Measurements from ENCODE around the gene DTYMK.
A peak's percentile ranks its signal among the peaks of the same experiment; 100 is the strongest.

The DTYMK gene, protein sequence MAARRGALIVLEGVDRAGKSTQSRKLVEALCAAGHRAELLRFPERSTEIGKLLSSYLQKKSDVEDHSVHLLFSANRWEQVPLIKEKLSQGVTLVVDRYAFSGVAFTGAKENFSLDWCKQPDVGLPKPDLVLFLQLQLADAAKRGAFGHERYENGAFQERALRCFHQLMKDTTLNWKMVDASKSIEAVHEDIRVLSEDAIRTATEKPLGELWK

DNA sequence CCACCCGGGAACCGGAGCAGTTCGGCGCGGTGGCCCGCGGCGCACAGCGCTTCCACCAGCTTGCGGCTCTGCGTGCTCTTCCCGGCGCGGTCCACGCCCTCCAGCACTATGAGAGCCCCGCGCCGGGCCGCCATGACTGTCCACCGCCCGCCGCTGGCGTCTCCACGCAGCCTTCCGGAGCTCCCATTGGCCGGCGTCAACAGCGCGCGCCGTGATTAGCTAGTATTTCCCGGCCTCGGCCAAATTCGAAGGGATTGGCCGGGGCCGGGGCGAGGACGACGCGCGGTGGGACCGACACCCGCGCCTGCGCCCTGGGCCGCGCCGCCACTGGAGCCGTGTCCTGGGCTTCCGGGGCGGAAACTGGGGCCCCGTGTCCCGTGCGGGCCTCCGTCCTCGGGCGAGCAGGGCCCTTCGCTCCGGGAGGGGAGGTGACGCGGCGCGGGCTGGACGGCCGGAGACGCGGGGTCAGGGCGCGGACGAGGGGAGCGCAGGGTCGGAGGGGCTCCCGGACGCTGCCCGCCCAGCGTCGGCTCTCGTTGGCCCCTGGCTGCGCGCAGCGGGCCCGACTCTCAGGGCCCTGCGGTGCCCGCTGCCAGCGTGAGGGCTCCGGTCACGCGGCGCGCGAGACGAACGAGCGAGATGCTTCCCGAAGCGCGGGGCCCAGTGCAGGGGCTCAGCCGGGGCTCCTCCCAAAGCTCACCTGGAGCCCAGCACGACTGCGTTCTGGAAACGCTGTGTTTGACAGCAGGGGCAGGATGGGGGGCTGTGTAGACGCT is at the start of gene DTYMK:
Gene DTYMK (minus strand): TSS at position 166 of the 776 bp plus-strand sequence. CDS start 32 bp downstream, at position 134.
- DNase-seq = peak; percentile 96

DNA sequence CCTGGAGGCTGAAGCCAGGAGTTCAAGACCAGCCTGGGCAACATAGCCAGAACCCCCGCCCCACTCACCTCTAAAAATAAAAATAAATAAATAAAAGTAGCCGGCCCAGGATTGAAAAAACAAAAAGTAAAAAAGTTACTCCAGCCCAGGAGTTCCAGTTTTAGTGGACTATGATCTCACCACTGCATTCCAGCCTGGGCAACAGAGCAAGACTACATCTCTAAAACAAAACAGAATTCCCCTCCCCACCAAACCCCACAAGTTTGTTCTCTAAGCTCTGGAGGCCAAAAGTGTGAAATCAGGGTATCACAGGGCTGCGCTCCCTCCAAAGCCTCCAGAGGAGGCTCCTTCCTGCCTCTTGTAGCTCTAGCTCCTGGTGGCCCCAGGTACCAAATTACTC is 49.5 kb upstream of the DTYMK start:
- no peak for DNase-seq

DNA sequence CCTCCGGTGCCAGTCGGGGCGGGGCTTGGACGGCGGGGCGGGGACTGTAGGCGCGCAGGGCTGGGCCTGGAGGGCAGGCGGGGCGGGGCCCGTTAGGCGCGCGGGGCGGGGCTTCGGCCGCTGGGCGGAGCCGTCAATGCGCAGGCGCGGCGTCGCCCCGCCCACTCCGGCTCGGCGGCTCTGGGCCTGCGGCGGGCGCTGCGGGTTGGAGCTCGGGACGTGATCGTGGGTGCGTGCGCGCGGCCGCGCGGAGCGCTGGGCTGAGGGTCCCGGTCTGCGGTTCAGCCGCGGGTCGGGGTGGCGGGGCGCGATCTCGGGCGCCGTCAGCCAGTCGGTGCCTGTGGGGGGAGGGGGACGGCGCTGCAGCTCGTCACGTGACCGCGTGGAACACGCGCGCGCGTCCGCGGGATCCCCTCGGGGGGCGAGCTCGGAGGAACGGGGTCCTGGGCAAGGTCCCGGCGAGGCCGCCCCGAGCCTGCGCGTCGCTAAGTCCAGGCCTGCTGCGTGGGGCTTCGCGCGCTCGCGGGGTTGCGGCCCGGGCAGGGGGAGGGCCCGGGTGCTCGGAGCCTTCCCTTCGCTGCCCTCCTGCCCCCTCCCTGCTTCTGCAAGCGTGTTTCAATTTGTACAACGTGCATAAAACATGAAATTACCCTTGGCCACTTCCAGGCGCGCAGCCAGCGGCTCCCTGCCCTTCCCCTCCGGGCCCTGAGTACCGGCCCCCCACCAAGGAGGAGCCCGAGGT is 48.0 kb upstream of the DTYMK start, which contains the start of gene D2HGDH:
Gene D2HGDH (plus strand): TSS at position 164 of the 742 bp plus-strand sequence. CDS start 595 bp downstream, outside the sequence.
- peak; percentile 83 for DNase-seq

DNA sequence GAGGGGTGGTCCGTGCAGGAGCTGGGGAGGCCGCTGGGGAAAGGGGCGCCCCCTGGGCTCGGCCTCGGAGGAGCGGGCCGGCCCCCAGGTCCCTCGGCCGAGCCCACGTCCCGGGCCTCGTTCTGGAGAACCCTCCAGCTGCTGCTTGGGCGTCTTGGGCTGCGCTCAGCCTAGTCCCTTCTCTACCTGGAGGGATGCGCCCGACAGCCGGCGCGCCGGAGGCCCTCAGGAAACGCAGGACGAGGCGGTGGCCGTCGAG is 47.5 kb upstream of the DTYMK start:
- DNase-seq = no peak

DNA sequence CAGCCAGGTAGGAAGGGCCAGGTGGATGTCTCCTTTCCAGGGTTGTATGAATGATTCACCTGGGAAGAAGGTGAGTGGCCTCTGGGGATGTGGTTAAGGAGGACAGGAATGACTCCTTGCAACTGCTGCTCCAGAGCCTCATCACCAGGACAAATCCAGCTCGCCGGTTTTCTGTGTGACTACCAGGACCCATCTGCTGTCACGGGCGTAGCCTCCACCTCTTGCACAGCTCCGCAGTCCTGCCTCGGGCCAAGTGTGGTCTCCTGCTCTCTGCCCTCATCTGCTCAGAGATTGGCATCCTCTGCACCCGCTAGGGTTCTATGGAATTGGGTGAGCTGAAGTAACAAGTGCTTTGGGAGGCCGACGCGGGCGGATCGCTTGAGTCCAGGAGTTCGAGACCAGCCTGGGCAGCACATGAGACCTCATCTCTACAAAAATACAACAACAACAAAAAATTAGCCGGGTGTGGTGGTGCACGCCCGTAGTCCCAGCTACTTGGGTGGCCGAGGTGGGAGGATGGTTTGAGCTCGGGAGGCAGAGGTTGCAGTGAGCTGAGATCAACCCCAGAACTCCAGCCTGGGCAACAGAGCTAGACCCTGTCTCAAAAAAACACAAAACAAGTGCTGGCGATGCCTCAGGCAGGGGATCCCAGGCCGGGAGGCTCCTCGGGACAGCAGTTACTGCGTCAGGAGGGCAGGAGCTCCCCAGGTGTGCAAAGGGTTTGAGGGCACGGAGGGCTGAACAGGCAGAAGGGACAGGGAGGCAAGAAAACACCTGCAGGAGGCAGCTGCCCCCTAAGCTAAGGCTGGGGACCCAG is 47.0 kb upstream of the DTYMK start:
- no peak for DNase-seq

DNA sequence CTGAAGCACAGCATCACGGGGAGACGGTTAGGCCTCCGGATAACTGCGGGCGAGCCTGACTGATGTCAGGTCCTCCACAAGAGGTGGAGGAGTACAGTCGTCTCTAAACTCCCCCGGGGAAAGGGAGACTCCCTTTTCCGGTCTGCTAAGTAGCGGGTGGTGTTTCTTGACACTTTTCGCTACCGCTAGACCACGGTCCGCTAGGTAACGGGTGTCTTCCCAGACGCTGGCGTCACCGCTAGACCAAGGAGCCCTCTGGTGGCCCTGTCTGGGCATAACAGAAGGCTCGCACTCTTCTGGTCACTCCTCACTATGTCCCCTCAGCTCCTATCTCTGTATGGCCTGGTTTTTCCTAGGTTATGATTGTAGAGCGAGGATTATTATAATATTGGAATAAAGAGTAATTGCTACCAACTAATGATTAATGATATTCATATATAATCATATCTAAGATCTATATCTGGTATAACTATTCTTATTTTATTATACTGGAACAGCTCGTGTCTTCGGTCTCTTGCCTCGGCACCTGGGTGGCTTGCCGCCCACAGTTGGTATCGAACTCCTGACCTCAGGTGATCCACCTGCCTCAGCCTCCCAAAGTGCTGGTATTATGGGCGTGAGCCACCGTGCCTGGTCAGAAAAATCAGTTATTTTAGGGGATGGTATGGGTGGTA is 46.0 kb upstream of the DTYMK start:
- DNase-seq = peak; percentile 26

DNA sequence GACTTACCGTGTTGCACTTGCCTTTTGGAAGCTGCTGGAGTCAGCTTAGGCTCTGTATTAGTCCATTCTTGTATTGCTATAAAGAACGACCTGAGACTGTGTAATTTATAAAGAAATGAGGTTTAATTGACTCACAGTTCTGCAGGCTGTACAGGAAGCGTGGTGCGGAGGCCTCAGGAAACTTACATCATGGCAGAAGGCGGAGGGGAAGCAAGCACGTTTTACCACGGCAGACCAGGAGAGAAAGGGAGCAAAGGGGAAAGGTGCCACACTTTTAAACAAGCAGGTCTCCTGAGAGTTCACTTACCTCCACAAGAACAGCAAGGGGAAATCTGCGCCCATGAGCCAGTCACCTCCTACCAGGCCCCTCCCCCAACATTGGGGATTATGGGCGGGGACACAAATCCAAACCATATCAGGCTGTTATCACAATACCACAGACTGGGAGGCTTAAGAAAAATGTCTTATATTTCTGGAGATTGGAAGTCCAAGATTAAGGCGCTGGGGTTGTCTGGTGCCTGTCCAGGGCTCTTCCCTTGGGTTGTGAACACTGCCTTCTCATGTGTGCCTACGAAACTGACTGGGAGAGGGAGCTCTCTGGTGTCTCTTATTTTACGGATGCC is 44.2 kb upstream of the DTYMK start:
- DNase-seq = no peak

DNA sequence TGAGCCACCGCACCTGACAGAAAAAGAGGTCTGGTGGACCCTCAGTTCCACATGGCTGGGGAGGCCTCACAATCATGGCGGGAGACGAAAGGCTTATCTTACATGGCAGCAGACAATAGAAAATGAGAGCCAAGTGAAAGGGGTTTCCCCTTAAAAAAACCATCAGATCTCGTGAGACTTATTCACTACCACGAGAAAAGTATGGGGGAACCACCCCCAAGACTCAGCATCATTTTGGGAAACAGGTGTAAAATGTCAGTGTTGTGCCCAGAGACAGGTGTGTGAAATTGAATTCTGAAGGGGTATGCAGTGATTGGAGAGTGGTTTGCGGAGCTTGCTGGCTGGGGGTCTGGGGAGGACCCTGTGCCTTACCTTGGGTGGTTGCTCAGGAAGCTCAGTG is 43.3 kb upstream of the DTYMK start:
- no peak for DNase-seq

DNA sequence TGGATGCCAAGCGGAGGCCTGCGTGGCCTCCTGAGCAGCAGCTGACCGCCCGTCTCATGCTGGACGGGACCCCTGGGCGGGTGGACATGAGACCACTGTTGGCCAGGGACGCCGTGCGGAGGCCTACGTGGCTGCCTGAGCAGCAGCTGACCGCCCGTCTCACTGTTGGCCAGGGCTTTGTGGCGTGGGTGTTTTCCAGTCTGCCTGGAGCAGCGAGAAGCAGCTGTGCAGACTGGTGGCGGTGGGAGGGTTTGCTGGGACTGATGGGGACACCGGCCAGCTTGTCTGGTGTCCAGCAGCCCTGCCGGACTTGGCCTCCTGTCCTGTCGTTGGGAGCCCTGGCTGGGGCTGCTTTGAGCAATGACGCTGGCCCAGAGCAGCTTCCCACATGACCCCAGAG is 42.0 kb upstream of the DTYMK start:
- DNase-seq = no peak

DNA sequence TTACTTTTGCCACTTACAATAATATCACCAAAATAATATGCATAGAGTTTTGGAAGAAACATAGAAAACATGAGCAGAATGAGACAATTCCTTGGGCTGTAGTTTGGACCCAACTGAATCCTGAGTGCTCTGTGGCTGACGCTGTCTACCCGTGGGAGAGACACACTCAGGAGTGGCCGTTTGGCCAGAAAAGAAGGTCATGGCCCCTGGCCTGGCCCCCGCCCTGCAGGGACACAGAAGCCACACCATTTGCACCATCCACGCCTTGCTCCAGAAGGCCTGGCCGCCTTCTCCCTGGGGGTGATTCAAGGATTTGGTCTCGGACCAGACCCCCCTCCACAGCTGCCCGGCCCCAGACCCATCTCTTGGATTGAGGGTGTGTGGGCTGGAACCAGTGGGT is 41.4 kb upstream of the DTYMK start:
- DNase-seq = no peak

DNA sequence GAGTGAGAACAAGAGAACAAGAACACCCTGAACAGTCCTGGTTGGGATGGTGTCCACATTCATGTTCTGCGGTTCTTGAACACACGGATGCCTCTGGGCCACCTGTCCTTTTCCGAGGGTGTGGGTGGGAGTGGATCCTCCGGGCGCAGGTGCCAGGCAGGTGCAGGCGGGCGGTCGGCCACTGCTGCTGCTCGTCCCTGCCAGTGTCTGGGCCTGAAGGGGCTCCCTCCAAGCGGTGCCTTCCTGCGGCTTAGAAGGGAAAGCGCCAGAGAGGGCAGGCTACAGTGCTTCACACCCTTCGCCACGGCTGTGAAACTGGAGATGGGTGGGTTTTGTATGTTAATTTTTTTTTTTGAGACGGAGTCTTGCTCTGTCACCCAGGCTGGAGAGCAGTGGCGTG is 39.8 kb upstream of the DTYMK start:
- no peak for DNase-seq

DNA sequence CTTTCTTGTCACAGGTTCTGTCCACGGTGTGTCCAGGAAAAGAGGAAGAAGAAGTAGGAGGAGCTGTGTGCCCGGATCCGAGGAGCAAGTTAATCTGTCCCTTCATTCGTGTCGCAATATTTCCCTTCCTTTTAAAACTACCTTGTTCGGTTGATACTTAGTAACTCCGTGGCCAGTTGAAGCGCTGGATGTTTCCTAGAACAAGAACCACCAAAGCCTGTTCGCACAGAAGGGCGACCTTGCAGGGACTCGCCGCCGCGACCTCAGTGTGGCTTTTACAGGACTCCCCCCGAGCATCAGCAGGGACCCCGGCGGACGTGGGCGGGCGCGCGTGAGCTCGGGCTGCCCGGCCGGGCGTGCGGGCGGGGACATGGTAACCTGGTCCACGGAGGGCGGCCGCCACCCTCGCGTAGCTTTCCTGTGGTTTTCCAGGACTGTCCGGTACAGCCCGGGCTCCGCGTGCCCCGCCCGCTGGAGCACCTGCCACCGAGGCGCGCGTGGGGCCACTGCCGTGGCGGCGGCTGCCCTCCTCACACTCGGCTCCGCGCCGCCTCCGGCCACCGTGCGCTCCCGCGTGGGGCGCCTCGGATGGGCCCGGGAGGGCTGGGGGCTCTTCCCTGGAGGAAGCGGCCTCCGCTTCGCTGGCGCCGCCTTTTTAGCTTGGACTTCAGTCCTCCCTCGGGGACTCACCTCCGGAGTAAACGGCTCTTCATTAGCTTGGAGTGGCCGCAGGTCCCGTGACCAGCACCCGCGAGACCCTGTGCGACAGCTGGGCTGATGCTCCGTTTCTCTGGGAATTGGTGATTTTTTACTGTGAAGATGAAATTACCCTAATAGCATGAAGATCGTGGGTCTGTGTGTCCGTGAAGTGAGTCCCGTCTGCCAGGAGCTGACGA is 38.6 kb upstream of the DTYMK start:
- DNase-seq = no peak

DNA sequence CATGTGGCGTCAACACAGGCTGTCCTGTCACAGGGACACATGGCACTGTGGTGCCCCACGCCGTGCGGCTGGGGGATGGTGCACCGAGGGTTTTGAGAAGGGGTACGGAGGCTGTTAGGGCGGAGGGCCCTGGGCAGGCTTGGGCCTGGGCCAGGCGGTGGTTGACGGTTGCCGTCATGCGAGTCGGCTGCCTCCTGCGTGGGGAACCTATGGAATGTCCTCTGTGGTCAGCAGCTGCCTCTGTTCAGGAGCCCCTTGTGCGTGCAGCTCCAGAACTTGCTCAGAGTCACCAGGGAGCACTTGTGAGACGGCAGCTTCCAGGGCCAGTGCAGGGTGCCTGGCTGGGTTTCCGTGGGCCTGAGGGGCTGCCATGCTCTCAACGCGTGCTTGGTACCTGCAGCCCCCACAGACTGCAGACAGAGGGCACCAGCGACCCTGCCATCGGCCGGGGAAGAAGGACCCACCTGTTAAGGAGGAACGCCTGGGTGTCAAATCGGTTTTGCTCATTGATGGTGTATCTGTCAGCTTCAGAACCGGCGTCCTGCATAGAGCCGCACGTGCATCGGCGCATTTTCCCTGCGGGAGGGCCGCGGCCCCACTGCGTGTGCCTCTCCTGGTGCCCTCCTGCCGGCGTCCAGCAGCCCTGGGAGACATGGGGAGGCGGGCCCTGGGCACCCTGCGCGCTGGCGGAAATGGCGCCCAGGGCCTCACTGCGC is 37.8 kb upstream of the DTYMK start:
- no peak for DNase-seq

DNA sequence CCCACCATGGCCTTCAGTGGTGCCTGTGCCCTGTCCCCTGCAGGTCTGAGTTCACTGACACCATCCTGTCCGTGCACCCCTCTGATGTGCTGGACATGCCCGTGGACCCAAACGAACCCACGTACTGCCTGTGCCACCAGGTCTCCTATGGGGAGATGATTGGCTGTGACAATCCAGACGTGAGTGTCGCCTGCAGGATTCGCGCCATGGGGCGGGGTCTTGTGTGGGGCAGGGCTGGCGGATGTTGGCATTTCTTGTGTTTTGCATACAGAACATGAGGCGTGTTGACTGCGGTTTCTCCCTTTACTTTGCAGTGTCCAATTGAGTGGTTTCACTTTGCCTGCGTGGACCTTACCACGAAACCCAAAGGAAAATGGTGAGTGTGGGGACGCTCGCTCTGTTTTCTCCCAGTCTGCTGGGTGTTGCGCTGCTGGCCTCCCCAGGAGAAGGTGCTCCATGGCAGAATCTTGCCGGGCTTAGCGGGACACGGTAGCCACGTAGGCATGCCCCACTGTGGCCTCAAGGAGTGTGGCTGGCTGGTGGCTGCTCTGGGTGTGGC is 36.4 kb upstream of the DTYMK start:
- no peak for DNase-seq

DNA sequence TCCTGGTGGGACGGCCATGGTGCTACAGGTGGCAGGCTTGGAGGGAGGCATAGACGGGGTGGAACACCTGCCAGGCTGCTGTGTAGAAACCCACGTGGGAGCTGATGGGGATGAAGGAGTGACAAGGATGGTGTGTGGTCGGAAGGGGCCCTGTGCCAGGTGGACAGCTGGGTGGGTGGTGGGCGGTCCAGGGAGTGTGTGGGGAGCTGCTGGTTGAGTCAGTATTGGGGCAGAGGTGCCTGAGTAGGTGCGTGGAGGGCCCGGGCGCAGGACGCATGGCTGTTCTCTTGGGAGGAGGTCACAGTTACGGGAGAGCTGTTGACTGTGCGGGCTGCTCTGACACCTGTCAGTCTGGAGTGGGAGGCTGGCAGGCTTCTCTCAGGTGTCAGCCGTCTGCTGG is 35.2 kb upstream of the DTYMK start:
- no peak for DNase-seq

DNA sequence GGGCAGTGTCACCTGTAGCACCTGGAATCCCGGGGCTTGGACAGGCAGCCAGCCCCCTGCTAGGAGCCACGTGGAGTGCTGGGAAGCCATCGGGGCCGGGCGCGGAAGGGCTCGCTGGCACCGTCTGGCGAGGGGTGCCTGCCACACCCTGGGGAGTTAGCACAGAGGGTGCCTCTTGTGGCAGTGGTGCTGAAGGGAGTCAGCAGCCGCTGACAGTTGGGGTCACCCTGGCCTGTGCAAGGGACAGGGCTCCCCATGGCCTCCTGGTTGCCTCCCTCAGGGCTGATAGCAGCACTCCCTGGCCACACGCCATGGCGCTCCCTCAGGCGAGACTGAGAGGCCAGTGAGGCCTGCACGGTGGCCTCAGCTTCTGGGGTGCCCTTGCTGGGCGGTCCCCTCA is 33.9 kb upstream of the DTYMK start:
- DNase-seq = no peak

DNA sequence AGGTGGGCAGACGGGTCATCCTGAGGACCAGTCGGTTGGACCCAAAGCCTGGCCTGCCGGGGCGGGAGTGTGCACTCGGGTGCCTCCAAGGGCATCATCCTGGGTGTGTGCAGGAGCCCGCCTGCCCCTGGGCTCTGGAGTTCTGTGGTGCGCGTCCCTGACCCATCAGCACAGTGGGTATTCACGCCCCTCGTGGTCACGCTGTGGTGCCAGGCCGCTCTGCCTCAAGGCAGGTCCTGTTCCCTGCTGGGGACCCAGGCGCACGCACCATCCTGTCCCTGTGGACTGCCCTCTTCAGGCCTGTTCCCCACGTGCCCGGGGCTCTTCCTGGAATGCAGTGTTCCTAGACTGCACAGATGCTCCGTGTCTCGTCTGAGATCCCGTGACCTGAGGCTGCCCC is 33.5 kb upstream of the DTYMK start:
- DNase-seq = no peak

DNA sequence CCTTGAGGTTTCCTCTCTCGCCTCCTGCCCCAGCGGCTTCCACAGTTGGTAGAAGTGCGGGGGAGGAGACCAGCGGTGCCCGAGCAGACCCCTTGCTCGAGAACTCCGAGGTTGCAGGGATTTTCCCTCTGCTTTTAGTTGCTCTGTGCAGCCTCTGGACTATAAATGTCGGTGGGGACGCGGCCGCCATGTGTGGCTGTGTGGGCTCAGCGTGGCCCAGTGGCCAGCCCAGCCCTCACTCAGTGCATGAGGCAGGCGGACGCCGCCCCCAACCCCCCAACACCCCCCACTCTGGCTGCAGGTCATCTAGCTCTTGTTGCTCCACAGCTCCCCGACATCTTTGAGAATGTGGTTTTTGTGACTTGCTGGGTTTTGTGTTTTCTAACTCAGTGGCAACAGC is 32.5 kb upstream of the DTYMK start:
- no peak for DNase-seq

DNA sequence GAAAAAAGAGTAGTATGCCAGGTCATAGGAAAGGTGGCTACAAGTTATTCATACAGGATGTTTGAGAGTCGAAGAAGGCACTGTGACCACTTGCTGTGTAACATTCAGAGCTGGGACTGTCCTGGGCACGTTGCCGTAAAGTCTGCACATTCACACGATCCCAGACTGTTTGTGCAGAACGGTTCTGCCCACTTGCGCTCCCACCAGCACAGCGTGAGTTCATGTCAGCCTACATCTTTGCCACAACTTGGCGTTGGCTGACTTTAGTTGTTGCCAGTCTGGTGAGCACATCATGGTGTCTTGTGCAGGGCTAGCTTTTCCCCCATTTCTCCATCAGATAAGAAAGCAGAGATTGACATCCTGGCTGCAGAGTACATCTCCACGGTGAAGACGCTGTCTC is 22.3 kb upstream of the DTYMK start:
- DNase-seq = no peak

DNA sequence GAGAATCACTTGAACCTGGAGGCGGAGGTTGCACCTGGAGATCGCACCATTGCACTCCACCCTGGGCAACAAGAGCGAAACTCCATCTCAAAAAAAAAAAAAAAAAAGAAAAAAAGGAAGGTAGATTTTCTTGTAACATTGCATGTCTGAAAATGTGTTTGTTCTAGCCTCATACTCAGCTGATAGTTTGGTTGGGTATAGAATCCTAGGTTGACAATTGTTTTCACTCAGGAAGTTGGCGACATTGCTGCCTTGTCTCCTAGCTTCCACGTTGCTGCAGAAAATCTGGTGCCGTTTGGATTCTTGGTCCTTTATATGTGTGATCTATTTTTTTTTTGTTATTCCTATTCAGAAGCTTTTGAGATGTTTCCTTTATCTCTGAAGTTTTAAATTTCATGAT is 19.9 kb upstream of the DTYMK start:
- DNase-seq = no peak

Measured in fibroblast of upper back skin (primary cell).